GM23248 (cell line): ENCODE data around the gene RIMS1. TPM values are rescaled to one million over a fixed set of nuclear protein-coding genes. Genes with fewer than 3 reads are reported as not detected.
A peak's percentile ranks its signal among the peaks of the same experiment; 100 is the strongest.

Source experiments
- DNase-seq: peaks from one replicate; pipeline ENCODE4 v3.0.0-alpha.2; 2015
- H2AFZ ChIP-seq: fragments of 200-600 bp; sonication (generic); 2 replicates; pipeline ENCODE4 v1.6.1; 2016; ENCODE audit warnings: antibody characterized with exemption
- H3F3A ChIP-seq: fragments of 200-600 bp; sonication (generic); 2 replicates; pipeline ENCODE4 v1.6.1; 2016; ENCODE audit warnings: mild to moderate bottlenecking, antibody characterized with exemption, mixed run types; ENCODE audit not compliant: insufficient read depth
- H3K27ac ChIP-seq: fragments of 200-600 bp; sonication (generic); 2 replicates; pipeline ENCODE4 v1.5.1; 2016; ENCODE audit warnings: mild to moderate bottlenecking
- H3K27me3 ChIP-seq: fragments of 200-600 bp; sonication (generic); replicated peaks from 2 replicates; pipeline ENCODE4 v1.6.1; 2016; ENCODE audit warnings: mild to moderate bottlenecking; ENCODE audit not compliant: insufficient read depth
- H3K36me3 ChIP-seq: fragments of 200-600 bp; sonication (generic); 2 replicates; pipeline ENCODE4 v1.6.1; 2016; ENCODE audit warnings: low read depth, mild to moderate bottlenecking
- H3K4me1 ChIP-seq: fragments of 200-600 bp; sonication (generic); 2 replicates; pipeline ENCODE4 v1.6.1; 2016; ENCODE audit warnings: mild to moderate bottlenecking; ENCODE audit not compliant: insufficient read depth
- H3K4me2 ChIP-seq: fragments of 200-600 bp; sonication (generic); one replicate; pipeline ENCODE4 v1.6.1; 2016; ENCODE audit warnings: mild to moderate bottlenecking; ENCODE audit not compliant: unreplicated experiment
- H3K4me3 ChIP-seq: fragments of 200-600 bp; sonication (generic); 2 replicates; pipeline ENCODE4 v1.5.1; 2016; ENCODE audit warnings: mild to moderate bottlenecking
- H3K79me2 ChIP-seq: fragments of 200-600 bp; sonication (generic); 2 replicates; pipeline ENCODE4 v1.6.1; 2016; ENCODE audit warnings: mild to moderate bottlenecking; ENCODE audit not compliant: insufficient read depth
- H3K9ac ChIP-seq: fragments of 200-600 bp; sonication (generic); 2 replicates; pipeline ENCODE4 v1.6.1; 2016; ENCODE audit warnings: mild to moderate bottlenecking
- H3K9me2 ChIP-seq: fragments of 200-600 bp; sonication (generic); 2 replicates; pipeline ENCODE4 v1.6.1; 2016; ENCODE audit warnings: mixed run types, mild to moderate bottlenecking, moderate library complexity; ENCODE audit not compliant: insufficient read depth
- H3K9me3 ChIP-seq: fragments of 200-600 bp; sonication (generic); one replicate; pipeline ENCODE4 v1.6.1; 2017; ENCODE audit warnings: low read depth
- H4K20me1 ChIP-seq: fragments of 200-600 bp; sonication (generic); 2 replicates; pipeline ENCODE4 v1.6.0; 2016; ENCODE audit not compliant: insufficient read depth
- EZH2 ChIP-seq: fragments of 200-600 bp; sonication (generic); IDR thresholded peaks from 2 replicates; pipeline ENCODE4 v1.6.1; 2018; ENCODE audit warnings: antibody characterized with exemption, mild to moderate bottlenecking; ENCODE audit not compliant: insufficient read depth, poor library complexity, severe bottlenecking
- EZH2phosphoT487 ChIP-seq: fragments of 200-600 bp; sonication (generic); IDR thresholded peaks from 2 replicates; pipeline ENCODE4 v1.6.1; 2018; ENCODE audit warnings: antibody characterized with exemption, moderate library complexity, mild to moderate bottlenecking, low read depth; ENCODE audit not compliant: insufficient read depth
- WGBS, 2 experiments: methylation state at CpG; one replicate each; pipeline ENCODE4 v1.1.6; 2015 to 2017; ENCODE audit warnings: low lambda C conversion rate in 2 of 2, low coverage in 1 of 2; ENCODE audit errors: missing lambda C conversion rate in 2 of 2; 5-methylcytosine and 5-hydroxymethylcytosine counted together
- in situ Hi-C: fragments of 300-500 bp; cut with MboI; formaldehyde crosslinking; loops from 2 replicates; pipeline ENCODE4 v1.15.0; 2020
- polyA plus RNA-seq: library from polyadenylated mRNA; unstranded; fragments of >200 nt; fragmentation: Nextera tagmentation; extraction: Ambion mirVana; gene quantifications from 2 replicates; pipeline ENCODE4 v1.2.1, GENCODE V29; 2016
- total RNA-seq: library from RNA; depleted of rRNA; stranded (reverse); fragments of >200 nt; shearing (Covaris generic); gene quantifications from 2 replicates; pipeline ENCODE4 v1.2.3, GENCODE V29; 2014

The RIMS1 gene
- total and polyA plus RNA-seq, 2 experiments from 2014 or later = 1.8 to 10.6 TPM

DNA sequence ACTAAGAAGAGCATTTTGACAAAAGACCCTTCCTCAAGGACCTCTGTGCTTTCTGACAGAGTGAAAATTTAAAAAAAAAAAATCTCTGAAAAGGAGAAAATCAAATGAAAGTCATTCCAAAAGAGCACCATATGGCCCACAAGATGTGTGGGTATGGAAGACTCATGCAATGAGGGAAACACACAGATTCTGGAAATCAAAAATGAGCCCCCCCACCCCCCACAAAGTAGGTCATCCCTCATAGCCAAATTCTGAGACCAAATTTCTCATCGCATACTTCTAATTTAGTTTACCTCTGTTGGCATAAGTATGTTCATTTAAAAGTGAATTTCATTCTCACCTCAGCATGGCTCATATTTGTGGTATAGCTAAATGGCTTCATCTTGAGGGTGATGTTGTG lies 554.3 kb downstream of the RIMS1 start:
- no peaks in the 10 kb centered on the region for H3K27me3 ChIP-seq
- no peak overlapping the region for H3K27ac ChIP-seq
- H3K4me1 ChIP-seq = no peaks in the 10 kb centered on the region
- no peaks in the 10 kb centered on the region for H3K36me3 ChIP-seq
- H3K9me3 ChIP-seq = no peaks in the 10 kb centered on the region
- H3K9me2 ChIP-seq = no peaks in the 10 kb centered on the region
- no peak for DNase-seq
- no peak overlapping the region for H3K9ac ChIP-seq
- in situ Hi-C loops = no loop called here
- no peak overlapping the region for H2AFZ ChIP-seq
- H3K4me2 ChIP-seq = no peak overlapping the region
- no peak overlapping the region for H3K4me3 ChIP-seq
- WGBS, 2 experiments = 46 to 71% methylated on average over 1 of the region's 1 CpG
- no peaks in the 10 kb centered on the region for H3F3A ChIP-seq
- H4K20me1 ChIP-seq = no peaks in the 10 kb centered on the region
- no peaks in the 10 kb centered on the region for H3K79me2 ChIP-seq
- no peak for TF ChIP-seq EZH2phosphoT487
- TF ChIP-seq EZH2 = no peak

DNA sequence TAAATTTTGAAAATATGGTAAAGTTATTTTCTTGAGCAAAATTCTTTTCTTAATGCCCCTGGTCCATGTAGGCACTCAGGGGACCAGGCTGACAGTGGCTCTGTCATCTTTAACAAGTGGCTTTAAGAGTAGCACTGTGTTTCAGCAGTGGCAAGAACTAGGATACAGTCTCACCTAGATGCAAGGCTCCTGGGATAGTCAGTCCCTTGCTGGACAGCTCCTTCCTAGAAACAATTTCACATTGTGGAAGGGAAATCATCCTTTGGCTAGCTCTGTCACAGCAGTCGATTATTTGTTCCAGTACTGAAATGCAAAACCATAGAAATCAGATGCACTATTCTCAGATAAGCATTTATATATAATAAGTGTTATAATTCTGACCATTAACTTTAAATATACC lies 560.1 kb downstream of the RIMS1 start:
- no peaks in the 10 kb centered on the region for H3K36me3 ChIP-seq
- H3K79me2 ChIP-seq = no peaks in the 10 kb centered on the region
- H3K9me2 ChIP-seq = no peaks in the 10 kb centered on the region
- in situ Hi-C loops = no loop called here
- no peaks in the 10 kb centered on the region for H3K9me3 ChIP-seq
- H3F3A ChIP-seq = no peaks in the 10 kb centered on the region
- DNase-seq = peak; percentile 43
- H3K4me3 ChIP-seq = no peak overlapping the region
- H3K9ac ChIP-seq = no peak overlapping the region
- no peak overlapping the region for H3K27ac ChIP-seq
- no peak overlapping the region for H2AFZ ChIP-seq
- WGBS, 2 experiments = 6 to 10% methylated on average over 1 of the region's 1 CpG
- no peak for TF ChIP-seq EZH2phosphoT487
- TF ChIP-seq EZH2 = no peak
- H3K4me2 ChIP-seq = no peak overlapping the region
- H4K20me1 ChIP-seq = no peaks in the 10 kb centered on the region
- H3K4me1 ChIP-seq = no peaks in the 10 kb centered on the region
- H3K27me3 ChIP-seq = no peaks in the 10 kb centered on the region
